GM18951 (cell line): ENCODE results near the gene OSBPL2.

ENCODE experiments used
- POLR2A ChIP-seq: IDR thresholded peaks from 4 replicates; pipeline ENCODE4 v1.6.1; 2011; ENCODE audit warnings: mild to moderate bottlenecking; ENCODE audit not compliant: insufficient read length, insufficient read depth; ENCODE audit errors: extremely low read depth
- in situ Hi-C: fragments of 300-500 bp; cut with MboI; formaldehyde crosslinking; loops from one replicate; pipeline ENCODE4 v1.12.0; 2022; ENCODE audit warnings: low sequenced_read_pairs, mixed read lengths, inconsistent platforms; ENCODE audit not compliant: unreplicated experiment

OSBPL2 gene

DNA sequence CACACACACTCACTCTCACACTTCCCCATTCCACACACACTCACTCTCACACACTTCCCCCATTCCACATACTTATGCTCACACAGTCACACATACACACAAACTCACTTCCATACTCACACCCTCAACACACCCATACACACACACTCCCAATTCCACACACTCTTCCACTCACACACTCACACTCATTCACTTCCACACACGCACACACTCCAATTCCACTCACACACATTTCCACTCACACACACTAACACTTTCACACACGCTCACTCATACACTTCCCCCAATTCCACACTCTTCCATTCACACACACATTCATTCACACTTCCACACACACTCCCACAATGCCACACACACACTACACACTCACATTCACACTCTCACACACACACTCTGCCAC is 8.0 kb upstream of the OSBPL2 start:
- in situ Hi-C loops = no loop called here
- no peak for TF ChIP-seq POLR2A

DNA sequence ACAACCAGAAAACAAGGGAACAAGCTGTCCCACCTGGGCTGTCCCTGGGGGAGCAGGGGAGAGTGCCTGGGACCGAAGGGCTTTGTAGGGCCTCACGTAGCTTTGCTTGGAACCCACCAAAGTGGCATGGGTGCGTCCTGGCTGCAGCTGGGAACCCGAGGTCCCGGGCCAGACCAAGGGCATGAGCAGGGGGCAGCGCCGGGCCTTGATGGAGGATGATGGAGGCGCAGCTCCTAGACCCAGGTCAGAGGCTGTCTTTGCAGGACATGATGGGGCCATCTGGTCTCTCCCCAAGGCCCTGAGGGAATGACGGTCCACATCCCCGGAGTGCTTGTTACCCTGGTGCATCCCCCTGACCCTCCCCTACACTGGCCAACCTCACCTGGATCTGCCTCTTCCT is 7.6 kb upstream of the OSBPL2 start:
- TF ChIP-seq POLR2A = no peak

GRCh38 chr20:62231292-62231691 is 7.0 kb upstream of the OSBPL2 start:
- in situ Hi-C loops = no loop called here
- no peak for TF ChIP-seq POLR2A

More for the DNA sequence above, 7.6 kb upstream of the OSBPL2 start:
- in situ Hi-C loops = no loop called here

DNA sequence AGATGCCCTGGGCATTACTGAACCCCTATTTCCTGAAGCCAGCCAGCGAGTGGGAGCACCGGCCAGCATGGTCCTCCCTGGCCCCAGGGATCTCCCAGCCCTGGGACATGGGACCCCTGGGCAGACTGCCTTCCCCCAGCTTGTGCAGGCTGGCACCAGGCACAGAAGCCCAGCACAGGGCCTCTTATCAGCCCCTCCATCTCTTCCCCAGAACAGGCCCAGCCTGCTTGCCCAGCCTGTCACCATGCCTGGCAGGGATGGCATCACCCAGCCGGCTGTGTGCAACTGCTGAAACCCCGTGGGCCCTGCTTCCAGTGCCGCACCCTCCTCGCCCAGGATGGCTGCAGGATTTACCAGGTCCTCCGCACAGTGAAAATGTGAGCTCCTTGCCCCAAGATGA is 6.1 kb upstream of the OSBPL2 start:
- no peak for TF ChIP-seq POLR2A

DNA sequence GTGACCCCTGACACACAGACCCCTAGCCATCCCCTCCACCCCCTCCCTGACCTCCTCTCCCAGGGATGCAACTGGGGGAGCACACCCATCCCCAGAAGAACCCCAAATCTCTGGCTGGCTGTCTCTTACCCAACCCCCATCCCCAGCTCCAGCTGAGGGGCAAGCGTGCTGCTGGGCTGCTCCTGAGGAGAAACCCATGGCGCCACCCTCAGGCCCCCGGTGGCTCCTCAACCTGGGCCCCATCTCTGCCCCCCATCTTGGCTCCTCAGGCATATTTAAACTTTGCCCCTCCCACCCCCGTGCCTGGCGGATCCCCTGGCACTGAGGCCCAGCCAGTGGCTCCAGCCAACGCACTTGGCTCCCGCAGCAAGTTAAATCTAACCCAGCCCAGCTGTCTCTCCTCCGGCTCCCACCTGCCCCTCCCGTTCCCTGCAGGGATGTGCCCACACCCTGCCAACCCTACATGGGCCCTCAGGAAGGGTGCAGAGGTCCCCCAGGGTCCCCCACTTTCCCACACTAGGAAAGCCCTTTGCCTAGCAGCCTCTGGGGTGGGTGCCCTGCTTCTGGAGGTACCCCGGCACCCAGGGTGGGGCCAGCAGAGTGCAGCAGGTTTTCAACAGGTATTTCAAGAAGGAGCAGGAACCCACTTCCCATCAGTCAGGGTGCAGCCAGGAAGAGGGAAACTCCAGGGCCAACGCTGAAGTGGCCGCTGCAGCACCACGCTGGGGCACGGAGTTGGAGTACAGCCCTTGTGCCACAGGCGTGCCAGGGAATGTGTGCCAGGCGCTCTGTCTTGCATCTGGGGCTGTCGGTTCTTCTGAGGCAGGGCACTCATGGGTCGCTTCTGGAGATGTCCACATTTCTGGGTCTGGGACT is 5.3 kb upstream of the OSBPL2 start:
- TF ChIP-seq POLR2A = no peak
- in situ Hi-C loops = no loop called here

More for the DNA sequence above, 6.1 kb upstream of the OSBPL2 start:
- in situ Hi-C loops = no loop called here

DNA sequence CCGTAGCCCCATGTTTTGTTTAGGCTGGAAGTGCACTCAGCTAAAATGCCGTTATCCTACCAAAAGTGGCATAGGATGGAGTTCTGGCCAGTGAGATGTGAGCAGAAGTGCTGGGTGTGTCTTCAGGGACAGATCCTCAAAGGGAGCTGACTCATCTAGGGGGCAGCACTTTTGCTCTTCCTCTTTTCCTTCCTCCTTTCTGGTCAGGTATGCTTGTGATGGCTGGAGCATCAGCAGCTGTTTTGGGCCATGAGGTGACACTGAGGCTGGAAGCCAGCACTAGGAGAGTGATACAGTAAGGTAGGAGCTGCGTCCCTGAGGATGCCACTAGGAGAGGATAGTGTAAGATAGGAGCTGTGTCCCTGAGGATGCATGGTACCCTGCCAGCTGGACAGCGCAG is 4.6 kb upstream of the OSBPL2 start:
- in situ Hi-C loops = no loop called here
- TF ChIP-seq POLR2A = no peak

- TF ChIP-seq POLR2A = no peak
- in situ Hi-C loops = no loop called here
These were observed 4.0 kb upstream of the OSBPL2 start for GRCh38 chr20:62234339-62234738.

- no peak for TF ChIP-seq POLR2A
- in situ Hi-C loops = no loop called here
These were observed 3.1 kb upstream of the OSBPL2 start for GRCh38 chr20:62235001-62235776.

- in situ Hi-C loops = no loop called here
- TF ChIP-seq POLR2A = no peak
These were observed 2.6 kb upstream of the OSBPL2 start for GRCh38 chr20:62235777-62236157.

DNA sequence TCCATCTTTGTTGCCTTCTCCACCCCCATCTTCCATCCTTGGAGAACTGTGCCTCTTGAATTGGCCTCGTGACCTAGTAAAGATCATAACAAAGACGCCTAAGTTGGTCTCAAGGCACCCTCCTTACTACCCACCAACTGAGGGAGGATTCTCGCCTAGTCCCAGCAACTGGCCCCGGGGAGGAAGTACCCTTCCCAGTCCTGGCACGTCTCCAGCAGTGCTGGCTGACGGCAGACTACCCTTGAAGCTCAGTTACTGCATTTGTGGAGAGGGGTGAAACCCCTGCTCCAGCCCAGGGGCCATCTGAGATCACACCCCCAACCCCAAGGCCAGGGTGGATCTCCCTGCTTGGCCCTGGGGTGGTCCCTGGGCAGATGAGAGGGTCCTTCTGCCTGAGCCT is 2.1 kb upstream of the OSBPL2 start:
- in situ Hi-C loops = no loop called here
- no peak for TF ChIP-seq POLR2A

DNA sequence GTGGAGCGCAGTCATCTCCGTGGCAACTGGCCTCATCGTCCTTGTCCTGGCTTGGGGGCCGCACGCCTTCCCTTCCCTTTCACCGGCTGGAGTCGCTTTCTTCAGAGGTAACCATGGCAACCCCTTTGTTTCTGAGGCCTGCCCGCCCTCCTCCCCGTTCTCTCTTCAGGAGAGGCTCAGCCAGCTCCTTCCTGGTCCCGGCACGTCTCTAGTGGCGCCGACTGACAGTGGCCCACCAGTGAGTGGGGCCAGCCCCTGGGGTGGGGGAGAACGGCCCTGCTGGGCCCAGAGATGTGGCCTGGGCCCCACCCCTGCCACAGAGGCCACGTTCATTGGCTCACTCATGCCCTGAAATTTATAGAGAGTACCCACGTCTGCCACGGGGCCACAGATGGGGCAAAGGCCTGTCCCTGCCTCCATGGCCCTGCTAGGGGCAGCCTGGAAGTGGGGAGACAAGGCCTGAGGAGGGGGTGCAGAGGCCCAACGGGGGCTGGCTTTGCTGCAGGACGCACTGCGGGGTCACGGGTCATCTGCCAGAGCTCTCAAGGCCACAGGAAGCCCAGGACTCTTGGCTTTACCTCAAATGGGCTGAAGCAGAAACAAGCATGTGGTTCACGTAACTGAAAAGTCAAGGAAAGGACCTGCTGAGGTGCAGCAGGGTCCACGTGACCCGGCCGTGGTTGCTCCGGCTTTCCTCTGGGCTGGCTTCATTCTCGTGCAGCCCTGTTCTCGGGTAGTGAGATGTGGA is 1.4 kb upstream of the OSBPL2 start:
- TF ChIP-seq POLR2A = no peak

DNA sequence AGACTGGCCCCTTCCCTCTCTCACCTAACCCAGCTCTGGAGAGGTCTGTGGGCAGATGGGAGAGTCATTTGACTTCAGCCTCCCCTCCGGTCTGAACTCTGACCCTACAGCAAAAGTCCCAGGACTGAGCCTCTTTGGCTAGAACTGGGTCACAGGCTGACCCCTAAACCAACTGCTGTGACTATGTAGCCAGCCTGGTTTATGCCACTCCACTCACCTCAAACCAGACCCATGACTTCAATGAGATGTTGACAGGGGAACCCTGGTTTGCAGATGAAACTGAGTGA is 864 bp upstream of the OSBPL2 start:
- no peak for TF ChIP-seq POLR2A
- in situ Hi-C loops = no loop called here

More for the DNA sequence above, 1.4 kb upstream of the OSBPL2 start:
- in situ Hi-C loops = no loop called here

DNA sequence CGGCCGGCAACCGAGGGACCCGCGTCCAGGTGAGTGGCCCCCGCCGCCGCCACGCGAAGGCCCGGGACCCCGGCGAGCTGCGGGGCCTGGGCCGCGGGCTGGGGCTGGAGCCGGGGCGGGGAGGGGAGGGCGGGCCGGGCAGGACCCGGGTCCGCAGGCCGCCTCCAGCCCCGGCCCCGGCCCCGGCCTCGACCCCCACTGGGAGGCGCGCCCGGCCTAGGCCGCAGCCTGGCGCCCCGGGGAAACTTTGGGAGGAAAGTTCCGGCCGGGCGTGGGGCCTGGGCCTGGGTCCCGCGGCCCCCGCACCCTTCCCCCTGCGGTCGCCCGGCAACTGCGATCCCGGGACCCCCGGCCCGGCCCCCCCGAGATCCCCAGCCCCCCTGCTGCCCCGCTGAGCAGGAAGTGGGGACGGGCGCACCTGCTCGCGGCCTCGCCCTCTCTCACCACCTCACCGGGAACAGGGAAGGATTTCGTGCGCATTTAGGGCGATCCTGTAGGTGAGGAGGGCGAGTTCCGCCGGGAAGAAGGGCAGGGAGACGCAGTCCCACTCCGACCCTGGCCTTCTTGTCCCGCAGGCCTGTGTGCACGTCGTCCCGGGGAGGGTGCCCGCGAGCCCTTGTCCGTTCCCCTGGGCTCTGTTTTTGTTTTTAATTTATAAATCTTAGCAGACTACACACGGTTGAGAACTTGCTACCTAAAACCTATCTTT is 402 bp downstream of the OSBPL2 start:
- no peak for TF ChIP-seq POLR2A
- in situ Hi-C loops = no loop called here
